ENCODE results near the gene PCP2.

GRCh38 chr19:7669641-7670040 lies 36.1 kb upstream of the PCP2 start:
- no peak for TF ChIP-seq ARNT (IDR thresholded peaks at IDR 0.05)
- no peak for TF ChIP-seq SP1 (IDR thresholded peaks at IDR 0.05)
